HG02610 (cell line): ENCODE measurements around the gene EOLA1.
A peak's percentile ranks its signal among the peaks of the same experiment; 100 is the strongest.
"Not testable (repeated sequence)": the region's sequence is repeated elsewhere in the genome, so short reads cannot be mapped to it uniquely, and the experiment has no call there.

ENCODE experiments used
- ATAC-seq: cut with Tn5 transposase; IDR thresholded peaks from one replicate; pipeline ENCODE4 v1.9.1; 2021; ENCODE audit warnings: mild to moderate bottlenecking, moderate library complexity; ENCODE audit not compliant: unreplicated experiment

Gene EOLA1

DNA sequence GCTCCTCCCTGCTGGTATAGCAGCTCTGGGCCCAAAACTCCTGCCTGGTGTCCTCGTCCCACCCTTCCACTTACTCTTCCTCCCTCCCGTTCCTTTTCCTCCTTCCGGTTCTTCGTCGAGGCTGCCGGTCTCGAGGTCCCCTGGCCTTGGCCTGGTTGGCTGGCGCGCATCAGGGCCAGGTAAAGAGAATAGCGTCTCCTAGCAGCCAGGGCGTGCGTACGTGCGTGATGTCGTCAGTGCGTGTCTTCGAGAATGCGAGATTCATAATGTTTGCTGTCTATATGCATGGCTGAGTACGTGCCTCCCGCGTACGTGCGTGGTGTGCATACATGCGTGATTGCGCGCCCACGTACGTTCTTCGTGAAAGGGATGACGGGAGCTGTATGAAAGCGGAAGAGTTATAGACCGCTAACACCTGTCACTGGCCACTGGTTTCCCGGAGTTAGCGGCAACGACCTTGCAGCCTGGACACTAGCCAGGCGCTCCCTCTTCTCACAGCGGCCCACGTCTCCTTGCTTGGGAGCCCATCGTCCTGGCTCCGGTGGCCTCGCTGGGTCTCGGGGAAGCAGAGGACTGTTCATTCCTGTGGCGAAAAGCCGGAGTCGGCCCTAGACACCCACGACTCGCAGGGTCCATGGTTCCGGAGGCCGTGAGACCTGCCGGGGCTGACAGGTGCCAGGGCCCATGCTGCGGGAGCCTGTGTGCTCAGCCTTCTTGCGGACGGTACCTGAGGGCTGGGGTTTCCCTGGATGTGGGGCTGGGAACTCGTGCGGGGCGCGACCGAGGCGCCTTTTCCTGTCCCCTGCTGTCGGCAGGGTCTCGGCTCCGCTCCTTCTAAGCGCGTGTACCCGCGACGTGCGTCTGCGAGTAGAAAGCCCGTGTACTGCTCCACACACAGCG lies at the start of gene EOLA1:
TSS of gene EOLA1 (plus strand) at position 392 of the 900 bp plus-strand sequence. CDS start 4,619 bp downstream, outside the sequence.
- peak; percentile 79 for ATAC-seq

DNA sequence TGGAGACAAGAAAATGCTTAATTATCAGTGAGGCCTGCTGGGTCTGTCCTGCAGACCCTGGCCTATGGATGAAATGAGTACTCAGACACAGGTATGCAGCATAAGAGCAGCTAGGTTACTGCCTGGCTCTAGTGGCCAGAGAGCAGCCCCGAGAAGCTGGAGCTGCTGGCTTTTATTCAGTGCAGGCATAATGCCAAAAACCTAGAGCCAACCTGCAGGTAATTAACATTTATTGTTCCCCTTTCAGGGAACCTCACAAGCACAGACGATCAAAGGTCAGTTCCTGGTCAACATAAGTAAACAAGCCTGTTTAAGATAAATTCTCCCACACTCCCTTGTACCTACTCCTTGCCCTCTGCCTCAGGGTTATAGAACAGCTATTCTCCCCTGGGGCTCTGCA lies 49.0 kb upstream of the EOLA1 start:
- no peak for ATAC-seq

DNA sequence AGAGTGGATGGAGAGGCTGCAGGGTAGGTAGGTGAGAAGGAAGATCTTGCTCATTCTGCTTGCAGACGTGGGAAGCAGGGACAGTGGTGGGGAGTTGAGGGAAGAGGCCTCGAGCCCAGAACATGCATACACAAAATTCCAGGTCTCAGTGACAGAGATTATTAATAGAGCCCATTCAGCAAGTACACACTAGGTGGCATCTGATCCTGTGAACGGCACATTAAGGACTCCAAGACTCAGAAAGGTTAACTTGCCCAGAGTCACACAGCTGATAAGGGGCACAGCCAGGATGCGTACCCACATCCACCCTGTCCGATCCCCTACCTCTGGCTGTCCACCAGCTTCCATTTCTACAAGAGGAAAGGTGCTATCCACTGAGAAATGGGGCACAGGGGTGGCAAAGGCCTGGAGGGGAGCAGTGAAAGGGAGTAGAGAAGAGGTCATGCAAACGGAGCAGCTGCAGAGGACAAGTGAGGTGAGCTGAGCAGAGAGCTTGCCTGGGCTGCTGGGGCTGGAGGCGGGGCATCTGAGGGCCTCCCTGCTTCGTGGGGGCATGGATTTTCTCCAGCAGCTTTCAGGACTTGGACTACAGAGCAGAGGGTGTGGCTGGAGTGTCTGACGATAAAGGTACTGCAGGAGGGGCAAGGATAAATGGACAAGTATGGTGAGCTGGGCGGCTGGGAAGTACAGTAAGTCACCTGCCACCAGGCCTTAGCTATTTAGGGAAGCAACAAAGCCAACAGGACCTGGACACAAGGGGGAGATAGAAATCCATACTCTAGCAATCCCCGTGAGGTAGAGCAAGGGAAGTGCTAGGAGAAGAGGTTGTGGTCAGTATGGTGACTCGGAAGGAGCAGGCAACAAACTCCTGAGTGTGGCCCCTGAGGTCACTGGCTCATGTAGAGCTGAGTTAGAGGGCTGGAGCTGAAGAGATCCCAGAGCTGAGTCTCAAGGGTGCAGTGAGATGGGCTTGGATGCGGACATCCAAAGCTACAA lies 46.9 kb upstream of the EOLA1 start:
- no peak for ATAC-seq

DNA sequence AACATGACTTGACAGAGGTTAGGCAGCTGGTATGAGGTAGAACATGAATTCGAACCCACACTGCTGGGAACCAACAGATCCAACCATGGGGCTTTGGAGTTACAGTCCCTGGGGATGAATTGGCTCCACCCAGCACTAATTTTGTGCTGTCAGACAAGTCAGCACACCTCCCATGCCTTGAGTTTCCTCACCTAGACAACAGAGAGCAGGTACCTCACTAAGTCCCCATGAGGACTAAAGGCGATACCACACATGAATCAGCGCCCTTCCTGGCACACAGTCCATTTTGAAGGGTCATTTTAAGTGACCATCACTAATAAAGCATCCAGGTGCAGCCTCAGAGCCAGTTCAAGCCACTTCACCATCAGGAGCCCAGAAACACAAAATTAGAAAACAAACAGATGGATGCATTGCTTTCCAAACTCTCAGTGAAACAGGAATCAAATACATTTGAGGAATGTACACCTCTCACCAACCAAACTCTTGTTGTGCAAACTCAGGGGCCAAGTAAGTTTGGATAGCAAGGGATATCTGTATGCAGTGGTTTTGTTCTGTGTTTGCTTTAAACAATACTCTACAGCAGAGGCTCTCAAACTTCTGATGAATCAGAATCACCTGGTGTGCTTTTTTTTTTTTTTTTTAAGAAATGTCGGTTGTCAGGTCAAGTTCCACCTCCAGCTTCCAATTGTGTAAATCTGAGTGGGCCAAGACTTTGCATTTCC lies 45.8 kb upstream of the EOLA1 start:
- no peak for ATAC-seq

DNA sequence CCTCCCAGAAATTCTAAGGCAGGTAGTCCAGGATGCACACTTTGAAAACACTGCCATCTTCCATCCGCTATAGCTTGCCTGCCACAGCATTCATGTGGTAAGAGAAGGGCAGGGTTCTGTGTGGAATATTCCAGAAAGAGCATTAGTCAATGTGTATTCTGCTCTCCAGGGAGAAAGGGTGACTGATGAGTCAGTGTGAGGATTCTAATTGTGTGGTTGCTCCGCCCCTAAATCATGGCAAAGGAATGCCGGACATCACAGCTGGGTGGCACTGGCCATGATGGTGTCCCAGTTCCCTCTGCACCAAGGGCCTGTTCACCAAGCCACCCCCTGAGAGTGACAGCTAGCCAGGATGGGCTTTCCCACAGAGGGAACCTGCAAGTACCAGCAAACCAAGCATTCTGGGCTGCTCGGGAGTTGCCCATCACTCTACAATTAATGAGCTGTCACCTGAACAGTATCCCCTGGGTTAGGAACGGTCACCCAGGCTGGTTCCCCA lies 45.2 kb upstream of the EOLA1 start:
- no peak for ATAC-seq

DNA sequence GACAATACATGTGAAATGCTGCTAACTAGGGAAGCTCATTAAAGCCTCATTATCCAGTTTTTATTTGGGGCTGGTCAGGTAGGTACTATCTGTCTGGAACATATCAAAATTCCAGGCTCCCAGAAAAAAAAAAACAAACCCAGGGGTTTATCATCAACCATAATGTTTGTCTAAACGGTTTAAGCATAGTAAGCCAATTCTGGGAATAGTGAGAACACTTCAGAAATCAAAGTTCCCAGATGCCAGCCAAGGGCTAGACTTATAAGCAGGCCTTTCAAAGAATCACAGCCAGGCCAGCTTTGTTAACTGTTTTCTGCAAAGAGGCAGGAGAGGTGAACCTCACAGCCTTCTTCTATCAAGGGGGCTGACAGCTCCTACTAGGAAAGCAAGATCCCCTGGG lies 43.8 kb upstream of the EOLA1 start:
- ATAC-seq, result no peak

DNA sequence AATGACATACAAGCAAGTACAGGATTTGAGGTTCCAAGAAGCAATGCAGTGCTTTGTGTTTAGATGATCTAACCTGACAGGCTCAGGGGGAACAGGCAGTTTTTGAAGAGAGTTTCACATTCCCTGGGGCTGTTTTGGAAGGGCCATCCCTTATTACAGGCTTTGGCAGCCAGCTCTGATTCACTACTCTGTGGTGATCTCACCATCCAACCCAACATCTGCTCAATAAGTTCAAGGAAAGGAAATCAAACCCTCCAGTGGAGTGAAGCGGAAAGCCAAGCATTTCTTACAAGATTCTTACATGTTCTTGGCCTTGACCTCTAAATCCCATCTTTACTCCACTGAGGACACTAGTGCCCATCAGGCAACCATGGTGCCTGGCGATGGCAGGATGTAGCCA lies 43.2 kb upstream of the EOLA1 start:
- ATAC-seq, result no peak

DNA sequence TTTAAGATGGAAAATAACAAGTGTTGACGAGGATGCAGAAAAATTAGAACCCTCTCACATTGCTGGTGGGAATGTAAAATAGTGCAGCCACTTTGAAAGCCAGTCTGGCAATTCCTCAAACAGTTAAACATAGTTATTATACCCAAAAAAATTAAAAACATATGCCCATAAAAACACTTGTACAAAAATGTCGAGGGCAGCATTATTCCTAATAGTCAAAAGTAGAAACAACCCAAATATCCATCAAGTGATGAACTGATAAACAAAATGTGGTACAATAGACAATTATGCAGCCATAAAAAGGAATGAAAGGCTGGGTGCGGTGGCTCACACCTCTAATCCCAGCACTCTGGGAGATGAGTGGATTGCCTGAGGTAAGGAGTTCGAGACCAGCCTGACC lies 42.0 kb upstream of the EOLA1 start:
- no peak for ATAC-seq

DNA sequence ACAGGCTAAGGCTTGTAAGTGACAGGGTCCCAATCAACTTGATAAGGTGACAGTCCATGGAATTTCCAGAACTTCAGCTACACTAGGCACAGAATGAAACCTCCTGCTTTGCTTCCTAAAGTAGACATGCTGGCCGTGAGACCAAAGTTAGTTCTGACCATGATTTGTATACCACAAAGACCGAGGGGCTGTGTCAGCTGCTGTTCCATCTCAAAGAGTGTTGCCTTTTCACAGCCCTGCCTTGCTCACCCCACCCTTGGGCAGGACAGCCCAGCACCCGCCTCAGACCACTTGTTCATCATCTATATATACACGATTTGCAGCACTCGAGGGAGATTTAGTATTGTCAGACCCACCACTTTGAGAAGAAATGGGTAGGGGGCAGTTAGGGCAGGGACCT lies 41.0 kb upstream of the EOLA1 start:
- no peak for ATAC-seq

DNA sequence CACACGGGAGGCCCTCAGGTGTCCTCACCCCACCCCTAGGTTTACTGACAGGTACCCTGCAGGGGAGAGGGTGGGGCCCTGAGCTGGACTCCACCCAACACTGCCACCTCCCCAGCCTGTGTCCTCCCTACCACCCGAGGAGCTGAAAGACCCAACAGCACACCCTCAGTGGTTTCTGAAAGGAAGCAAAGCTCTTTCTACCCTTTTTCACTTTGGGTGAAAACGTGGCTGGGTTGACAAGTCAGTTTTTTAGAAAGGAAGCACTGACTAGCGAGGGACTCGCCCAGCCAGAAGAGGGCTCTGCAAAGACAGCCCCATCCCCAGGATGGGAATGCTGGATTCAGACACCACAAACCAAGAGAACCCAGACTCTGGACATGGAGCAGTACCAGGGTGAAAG lies 37.9 kb upstream of the EOLA1 start:
- ATAC-seq, result not testable (repeated sequence)

DNA sequence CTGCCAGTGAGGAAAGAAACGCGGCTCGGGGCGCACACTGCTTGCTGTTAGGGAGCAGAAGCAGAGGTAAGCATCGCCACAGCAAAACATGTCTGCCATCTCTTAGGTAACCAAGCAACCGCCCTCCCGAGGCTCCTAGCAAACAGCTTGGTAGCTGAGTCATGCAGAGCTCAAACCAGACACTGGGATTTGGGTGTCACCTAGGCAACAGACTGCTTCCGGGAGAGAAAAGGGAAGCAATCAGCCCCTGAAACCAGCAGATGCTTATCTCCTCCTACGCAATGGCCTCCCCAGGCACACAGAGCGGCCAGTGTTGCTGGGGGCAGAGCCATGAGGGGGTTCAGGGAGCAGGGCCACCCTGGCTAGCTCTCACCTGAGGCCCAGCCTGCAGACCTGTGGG lies 37.4 kb upstream of the EOLA1 start:
- ATAC-seq, result peak; percentile 73

DNA sequence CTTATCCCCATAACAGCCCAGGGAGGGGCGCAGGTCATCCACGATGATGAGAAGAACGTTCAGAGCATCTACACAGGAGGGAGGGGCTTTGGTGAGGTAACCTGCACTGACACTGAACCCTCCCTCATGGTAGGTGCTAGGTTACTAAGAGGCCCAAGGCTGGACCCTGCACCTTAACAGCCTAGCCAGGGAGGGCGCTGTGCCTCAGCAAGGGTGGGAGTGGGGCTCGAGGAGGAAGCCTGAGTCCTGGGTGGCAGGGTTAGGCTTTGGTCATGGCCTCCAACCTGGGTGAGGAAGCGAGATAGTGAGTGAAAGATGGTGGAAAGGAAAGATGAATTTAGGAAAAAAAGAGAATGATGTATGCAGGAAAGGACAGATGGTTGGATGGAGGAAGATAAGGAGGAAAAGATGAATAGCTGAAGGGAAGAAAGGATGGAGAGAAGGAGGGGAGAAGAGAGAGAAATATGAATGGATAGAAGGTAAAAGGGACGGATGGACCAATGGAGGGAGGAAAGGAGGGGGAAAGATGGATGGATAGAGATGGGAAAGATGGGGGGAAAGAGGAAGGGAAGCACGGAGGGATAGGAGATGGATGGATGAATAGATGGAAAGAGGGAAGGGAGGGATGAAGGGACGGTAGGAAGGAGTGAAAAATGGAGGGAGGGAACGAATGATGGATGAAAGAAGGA lies 36.4 kb upstream of the EOLA1 start:
- peak; percentile 32 for ATAC-seq

DNA sequence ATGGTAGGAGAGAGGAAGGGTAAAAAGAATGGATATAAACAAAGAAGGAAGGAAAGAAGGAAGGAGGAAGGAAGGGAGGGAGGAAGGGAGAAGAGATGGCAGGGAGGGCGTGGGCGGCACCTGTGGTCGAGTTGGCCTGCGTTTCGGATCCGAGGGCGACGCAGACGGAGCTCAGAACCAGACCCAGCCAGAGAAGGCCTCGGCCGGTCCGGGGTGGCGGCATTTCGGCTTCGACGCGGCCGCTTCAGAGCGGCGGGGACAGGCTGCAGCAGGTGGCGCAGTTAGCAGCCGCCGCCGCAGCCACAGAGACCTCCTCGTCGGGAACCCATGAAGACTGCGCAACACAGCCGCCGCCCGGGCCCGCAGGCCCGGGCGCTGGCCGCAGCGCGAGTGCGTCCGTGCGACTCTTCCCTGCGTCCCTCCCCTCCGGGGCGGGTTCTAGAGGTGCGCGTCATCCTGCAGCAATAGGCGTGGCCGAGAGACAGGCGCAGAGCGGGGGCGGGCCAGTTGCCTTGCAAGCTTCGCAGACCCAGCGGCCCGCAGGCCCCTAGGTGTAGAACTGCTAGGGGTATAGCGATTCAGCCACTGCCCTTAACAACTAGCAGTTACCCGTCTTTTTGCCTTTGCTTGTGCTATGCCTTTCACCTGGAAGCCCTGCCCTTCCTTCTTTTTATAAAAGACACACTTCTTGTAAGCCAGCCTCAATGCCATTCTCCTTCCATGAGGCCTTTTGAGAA lies 35.7 kb upstream of the EOLA1 start, which contains the start of gene IDS:
TSS of gene IDS (minus strand) at position 392 of the 737 bp plus-strand sequence. CDS start at position 223, 169 bp downstream.
- peak; percentile 78 for ATAC-seq

DNA sequence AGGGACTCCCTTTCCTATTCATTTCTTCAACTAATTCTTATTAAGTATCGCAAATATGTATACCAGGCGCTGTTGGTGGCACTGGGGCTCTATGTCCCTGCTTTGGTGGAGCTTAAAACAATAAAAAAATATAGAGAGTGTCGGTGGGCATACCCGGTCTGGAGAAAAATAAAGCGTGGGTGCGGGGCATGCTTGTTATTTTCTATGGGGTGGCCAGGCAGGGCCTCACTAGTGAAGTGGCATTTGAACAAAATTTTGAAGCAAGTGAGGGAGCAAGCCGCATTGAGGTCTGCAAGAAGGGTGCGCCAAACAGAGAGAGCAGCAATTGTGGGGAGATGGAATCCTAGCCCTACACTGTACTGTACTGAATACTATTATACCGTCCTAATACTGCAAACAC lies 35.1 kb upstream of the EOLA1 start:
- no peak for ATAC-seq

DNA sequence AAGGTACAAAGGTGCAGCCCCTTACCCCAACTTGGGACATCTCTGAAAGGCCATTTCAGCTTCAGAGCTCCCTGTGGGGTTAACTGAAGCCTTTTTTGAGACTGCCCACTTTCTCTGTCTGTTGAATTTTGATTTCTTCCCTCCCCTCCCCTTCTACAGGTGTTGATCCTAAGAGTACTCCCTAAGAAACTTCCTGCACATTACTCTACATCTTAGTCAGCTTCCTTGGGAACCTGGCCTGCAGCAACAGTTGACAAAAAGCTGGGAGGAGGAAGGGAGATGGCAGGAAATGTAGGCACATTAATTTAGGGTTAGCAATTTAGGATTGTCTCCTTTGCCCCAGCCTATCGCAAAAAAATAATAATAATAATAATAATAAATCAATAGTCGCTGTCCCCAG lies 34.5 kb upstream of the EOLA1 start:
- no peak for ATAC-seq

DNA sequence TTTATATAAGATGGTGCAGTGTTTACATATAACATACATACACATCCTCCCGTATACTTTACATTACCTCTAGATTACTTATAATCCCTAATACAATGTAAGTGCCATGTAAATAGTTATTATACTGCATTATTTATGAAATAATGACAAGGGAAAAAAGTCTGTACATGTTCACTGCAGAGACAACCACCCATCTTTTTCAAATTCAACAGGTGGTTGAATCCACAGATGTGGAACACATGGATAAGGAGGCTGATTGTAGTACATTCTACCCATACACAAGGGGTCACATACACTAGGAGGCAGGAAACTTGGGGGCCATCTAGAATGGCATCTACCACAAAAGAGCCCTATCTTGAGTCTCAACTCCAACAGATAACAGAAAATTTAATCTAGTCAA lies 32.3 kb upstream of the EOLA1 start:
- ATAC-seq, result no peak

DNA sequence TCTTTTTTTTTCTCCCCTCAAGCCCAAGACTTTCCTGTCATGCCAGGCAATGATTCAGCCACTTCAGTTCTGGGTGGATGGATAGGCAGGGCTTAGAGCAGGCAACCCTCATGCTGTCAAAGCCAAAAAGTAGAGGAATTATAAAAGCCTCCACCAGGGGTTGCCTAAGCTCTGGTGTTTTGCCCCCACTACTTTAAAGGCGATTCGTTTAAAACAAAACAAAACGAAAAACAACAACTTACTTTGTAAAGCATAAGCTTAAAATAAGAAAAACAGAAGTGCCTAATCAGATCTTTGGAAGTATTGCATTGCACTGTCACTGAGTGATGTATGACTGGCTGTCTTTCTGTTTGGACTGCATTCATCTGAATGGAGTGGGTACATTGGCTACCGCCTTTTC lies 30.4 kb upstream of the EOLA1 start:
- ATAC-seq, result no peak

DNA sequence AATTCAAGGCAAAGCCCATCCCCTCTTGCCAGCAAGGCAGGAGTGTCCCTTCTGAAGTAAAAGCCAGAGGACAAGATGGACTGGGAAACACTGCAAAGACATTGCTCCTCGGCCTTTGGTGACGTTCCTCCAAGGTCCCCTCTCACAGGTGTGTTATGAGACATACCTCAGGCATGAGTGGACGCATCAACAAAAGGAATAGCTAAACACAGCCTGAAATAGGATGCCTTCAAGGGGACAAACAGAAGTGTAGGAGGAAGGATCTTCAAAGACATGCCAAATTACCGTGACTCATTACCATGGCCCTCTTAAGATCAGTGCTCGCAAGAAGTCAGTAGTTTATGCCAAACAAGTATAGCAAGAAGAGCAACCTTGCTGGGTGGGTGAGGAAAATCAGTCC lies 29.7 kb upstream of the EOLA1 start:
- no peak for ATAC-seq

DNA sequence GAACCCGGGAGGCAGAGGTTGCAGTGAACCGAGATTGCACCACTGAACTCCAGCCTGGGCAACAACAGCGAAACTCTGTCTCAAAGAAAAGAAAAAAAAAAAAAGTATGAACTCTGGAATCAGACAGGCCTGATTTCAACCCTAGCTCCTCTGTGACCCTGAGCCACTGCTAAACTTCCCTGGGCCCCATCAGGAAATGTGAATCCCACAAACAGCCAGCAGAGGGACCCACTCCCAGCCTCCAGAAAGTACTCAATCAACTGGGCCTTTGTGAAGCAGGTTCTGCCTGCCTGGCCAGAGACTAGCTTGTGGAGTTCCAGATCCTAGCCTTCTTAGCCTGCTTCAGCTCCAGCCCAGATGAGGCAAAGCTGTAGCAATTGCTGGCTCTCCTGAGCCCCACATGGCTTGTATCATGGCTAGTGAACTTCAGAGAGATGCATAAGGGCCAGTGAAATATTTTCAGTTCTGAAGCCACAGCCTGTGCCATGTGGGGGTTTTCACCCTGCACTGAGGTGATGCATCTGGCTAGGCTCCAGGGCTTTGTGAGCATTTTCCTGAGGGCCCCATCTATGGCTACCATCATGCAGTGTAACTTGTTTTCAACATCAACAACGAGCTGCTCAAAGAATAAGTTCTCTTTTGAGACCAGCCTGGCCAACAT lies 28.5 kb upstream of the EOLA1 start:
- ATAC-seq, result peak; percentile 79
